GM10248 (cell line): ENCODE measurements around the gene GAREM1.
"Not testable (repeated sequence)": the region's sequence is repeated elsewhere in the genome, so short reads cannot be mapped to it uniquely, and the experiment has no call there.

ENCODE experiments used
- CTCF ChIA-PET: fragments of 300-600 bp; sonication (Branson Sonifier 250); formaldehyde crosslinking; extraction: SDS; loops from one replicate; lab custom pipeline; 2021; ENCODE audit warnings: antibody characterized with exemption; lab: Yijun Ruan, JAX
- POLR2A ChIA-PET: fragments of 350-650 bp; sonication (Branson Sonifier 250); formaldehyde crosslinking; extraction: SDS; loops from one replicate; lab custom pipeline; 2020; ENCODE audit warnings: antibody characterized with exemption; lab: Yijun Ruan, JAX
- DNase-seq: peaks from one replicate; pipeline ENCODE4 v3.0.0; 2012; ENCODE audit errors: extremely low spot score
- TF ChIP-seq, protein P1 (sequence below): IDR thresholded peaks from 2 replicates; pipeline ENCODE4 v1.5.1; 2012; ENCODE audit warnings: mild to moderate bottlenecking, low read depth; ENCODE audit errors: extremely low read depth, missing control alignments, control extremely low read depth

The GAREM1 gene

DNA sequence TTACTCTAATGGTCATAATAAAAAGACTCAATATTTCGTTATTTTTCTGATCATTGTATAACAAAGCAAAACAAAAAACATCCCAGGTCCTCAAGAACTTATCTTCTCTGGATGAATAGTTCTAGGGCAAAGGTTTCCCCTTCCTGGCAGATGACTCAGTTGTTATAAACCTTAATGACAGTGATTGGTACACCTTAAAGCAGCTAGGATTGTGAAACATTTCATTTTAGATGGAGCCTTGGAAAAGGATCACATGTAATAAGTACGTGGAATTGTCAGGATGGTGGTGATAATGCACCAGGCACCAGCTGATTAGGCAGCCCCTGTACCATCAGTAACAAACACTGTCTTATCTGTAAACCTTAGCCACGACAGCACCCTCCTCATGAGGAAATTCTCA is 233.6 kb downstream of the GAREM1 start:
- POLR2A ChIA-PET: no interaction called here
- DNase-seq: no peak
- TF ChIP-seq, protein P1, sequence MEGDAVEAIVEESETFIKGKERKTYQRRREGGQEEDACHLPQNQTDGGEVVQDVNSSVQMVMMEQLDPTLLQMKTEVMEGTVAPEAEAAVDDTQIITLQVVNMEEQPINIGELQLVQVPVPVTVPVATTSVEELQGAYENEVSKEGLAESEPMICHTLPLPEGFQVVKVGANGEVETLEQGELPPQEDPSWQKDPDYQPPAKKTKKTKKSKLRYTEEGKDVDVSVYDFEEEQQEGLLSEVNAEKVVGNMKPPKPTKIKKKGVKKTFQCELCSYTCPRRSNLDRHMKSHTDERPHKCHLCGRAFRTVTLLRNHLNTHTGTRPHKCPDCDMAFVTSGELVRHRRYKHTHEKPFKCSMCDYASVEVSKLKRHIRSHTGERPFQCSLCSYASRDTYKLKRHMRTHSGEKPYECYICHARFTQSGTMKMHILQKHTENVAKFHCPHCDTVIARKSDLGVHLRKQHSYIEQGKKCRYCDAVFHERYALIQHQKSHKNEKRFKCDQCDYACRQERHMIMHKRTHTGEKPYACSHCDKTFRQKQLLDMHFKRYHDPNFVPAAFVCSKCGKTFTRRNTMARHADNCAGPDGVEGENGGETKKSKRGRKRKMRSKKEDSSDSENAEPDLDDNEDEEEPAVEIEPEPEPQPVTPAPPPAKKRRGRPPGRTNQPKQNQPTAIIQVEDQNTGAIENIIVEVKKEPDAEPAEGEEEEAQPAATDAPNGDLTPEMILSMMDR: no peak
- CTCF ChIA-PET: no interaction called here

DNA sequence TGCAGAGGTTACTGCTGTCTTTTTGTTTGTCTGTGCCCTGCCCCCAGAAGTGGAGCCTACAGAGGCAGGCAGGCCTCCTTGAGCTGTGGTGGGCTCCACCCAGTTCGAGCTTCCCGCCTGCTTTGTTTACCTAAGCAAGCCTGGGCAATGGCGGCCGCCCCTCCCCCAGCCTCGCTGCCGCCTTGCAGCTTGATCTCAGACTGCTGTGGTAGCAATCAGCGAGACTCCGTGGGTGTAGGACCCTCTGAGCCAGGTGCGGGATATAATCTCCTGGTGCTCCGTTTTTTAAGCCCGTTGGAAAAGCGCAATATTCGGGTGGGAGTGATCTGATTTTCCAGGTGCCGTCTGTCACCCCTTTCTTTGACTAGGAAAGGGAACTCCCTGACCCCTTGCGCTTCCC is 237.3 kb downstream of the GAREM1 start:
- POLR2A ChIA-PET: not testable (repeated sequence)

DNA sequence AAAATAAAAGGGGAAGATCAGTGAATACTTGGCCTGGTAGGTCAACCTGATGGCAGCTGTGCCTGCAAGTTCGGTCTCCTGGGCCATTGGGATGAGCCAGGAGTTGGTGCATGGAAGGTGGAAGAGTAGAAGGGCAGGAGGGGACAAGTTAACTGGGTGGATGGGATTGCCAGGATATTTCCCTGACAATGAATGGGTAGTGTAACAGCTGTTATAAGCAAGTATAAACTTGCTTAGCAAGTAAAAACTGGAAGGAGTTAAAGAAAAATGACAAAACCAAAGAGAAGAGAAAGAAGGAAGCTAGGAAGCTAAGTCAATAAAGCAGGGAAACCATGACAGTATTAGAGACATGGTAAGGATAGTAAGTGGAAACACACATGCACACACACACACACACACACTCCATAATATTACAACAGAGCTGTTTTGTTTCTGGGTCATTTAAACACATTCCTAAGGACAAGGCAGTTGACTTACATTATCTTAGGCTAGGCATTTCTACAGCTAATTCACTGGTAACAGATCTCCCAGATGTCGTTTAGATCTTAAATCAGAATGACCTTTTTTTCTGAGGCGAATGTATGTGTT is 251.2 kb downstream of the GAREM1 start:
- ChIA-PET POLR2A (no interaction called here), CTCF (interaction anchor here (1.0 to 1.8 kb wide), 3 partner anchors 9 to 22 kb away, joined by 3 read pairs; no protein-coding TSS in a partner anchor)
- TF ChIP-seq, protein P1: no peak
- no peak for DNase-seq

More for the DNA sequence above, 237.3 kb downstream of the GAREM1 start:
- DNase-seq, CTCF ChIA-PET: not testable (repeated sequence)

GRCh38 chr18:32216390-32216789 is 254.3 kb downstream of the GAREM1 start:
- ChIA-PET POLR2A (no interaction called here), CTCF (no interaction called here)

DNA sequence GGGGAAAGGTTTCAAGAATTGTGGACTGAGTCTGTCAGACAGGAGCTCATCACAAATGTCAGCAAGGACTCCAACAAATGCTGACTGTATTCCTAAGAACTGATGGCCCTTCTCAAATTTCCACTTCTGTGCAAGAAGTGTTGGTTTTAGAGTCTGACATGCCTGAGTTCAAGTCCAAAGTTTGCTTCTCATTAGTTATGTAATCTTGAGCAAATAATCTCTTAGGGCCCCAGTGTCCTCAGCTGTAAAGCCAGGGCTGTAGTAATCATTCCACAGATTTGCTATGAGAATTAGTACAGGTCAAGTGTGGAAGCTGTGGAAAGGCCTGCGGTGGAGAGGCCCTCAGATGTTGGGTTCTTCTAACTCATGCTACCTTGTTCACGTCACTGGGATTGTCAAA is 257.0 kb downstream of the GAREM1 start:
- ChIA-PET CTCF (no interaction called here), POLR2A (no interaction called here)
- TF ChIP-seq, protein P1: no peak
- no peak for DNase-seq

More at GRCh38 chr18:32216390-32216789, 254.3 kb downstream of the GAREM1 start:
- DNase-seq: no peak
- TF ChIP-seq, protein P1: no peak
